CMK (cell line): ENCODE data around the gene ABHD14A.
"Not testable (repeated sequence)": the region's sequence is repeated elsewhere in the genome, so short reads cannot be mapped to it uniquely, and the experiment has no call there.

Experiments used
- DNase-seq: peaks from one replicate; pipeline ENCODE4 v3.0.0-alpha.2; 2010; ENCODE audit warnings: low read depth

The ABHD14A gene

GRCh38 chr3:51974963-51975851 lies at the start of gene ABHD14A:
ABHD14A (plus strand) TSS chr3:51975064; CDS start chr3:51975136, 72 bp downstream.
- DNase-seq = no peak

GRCh38 chr3:51927061-51927977 lies 47.5 kb upstream of the ABHD14A start:
- DNase-seq = no peak

- no peak for DNase-seq
These were observed 46.4 kb upstream of the ABHD14A start for GRCh38 chr3:51928438-51928837.

GRCh38 chr3:51928981-51929380 lies 45.9 kb upstream of the ABHD14A start:
- DNase-seq = not testable (repeated sequence)

- DNase-seq = no peak
These were observed 45.4 kb upstream of the ABHD14A start for GRCh38 chr3:51929420-51930003.

GRCh38 chr3:51930439-51930838 lies 44.4 kb upstream of the ABHD14A start:
- DNase-seq = no peak

- no peak for DNase-seq
These were observed 43.1 kb upstream of the ABHD14A start for GRCh38 chr3:51931756-51932155.

GRCh38 chr3:51932471-51933370 lies 42.1 kb upstream of the ABHD14A start:
- DNase-seq = no peak

- DNase-seq = no peak
These were observed 41.3 kb upstream of the ABHD14A start for GRCh38 chr3:51933471-51934138.

GRCh38 chr3:51934139-51934850 lies 40.6 kb upstream of the ABHD14A start:
- no peak for DNase-seq

- no peak for DNase-seq
These were observed 39.6 kb upstream of the ABHD14A start for GRCh38 chr3:51934991-51935885.

- no peak for DNase-seq
These were observed 38.7 kb upstream of the ABHD14A start for GRCh38 chr3:51935886-51936755.

GRCh38 chr3:51937014-51937413 lies 37.9 kb upstream of the ABHD14A start:
- no peak for DNase-seq

GRCh38 chr3:51937611-51938450 lies 37.0 kb upstream of the ABHD14A start:
- DNase-seq = no peak

- DNase-seq = no peak
These were observed 36.0 kb upstream of the ABHD14A start for GRCh38 chr3:51938780-51939425.

- no peak for DNase-seq
These were observed 34.0 kb upstream of the ABHD14A start for GRCh38 chr3:51940648-51941462.
